Stomach smooth muscle (tissue), 2 donors: ENCODE data around the gene OR13C3.
"Not testable (repeated sequence)": the region's sequence is repeated elsewhere in the genome, so short reads cannot be mapped to it uniquely, and the experiment has no call there.

ENCODE experiments used
- H3K27ac ChIP-seq: one replicate; pipeline ENCODE4 v1.7.0; 2013; ENCODE audit warnings: mild to moderate bottlenecking, low read length, inconsistent platforms
- H3K27me3 ChIP-seq, 2 donors: one replicate each; pipeline ENCODE4 v1.7.0; 2013; ENCODE audit warnings: low read length in 2 of 2; ENCODE audit not compliant: insufficient read depth in 2 of 2, control insufficient read depth in 1 of 2
- H3K36me3 ChIP-seq, 2 donors: one replicate each; pipeline ENCODE4 v1.7.0; 2013; ENCODE audit warnings: low read length in 2 of 2; ENCODE audit not compliant: control insufficient read depth in 2 of 2, insufficient read depth in 2 of 2
- H3K4me1 ChIP-seq: one replicate; pipeline ENCODE4 v1.7.0; 2013; ENCODE audit warnings: low read length; ENCODE audit not compliant: control insufficient read depth, insufficient read depth
- H3K4me3 ChIP-seq, 2 donors: one replicate each; pipeline ENCODE4 v1.7.0; 2013; ENCODE audit warnings: low read length in 2 of 2
- H3K9ac ChIP-seq, 2 donors: one replicate each; pipeline ENCODE4 v1.7.0; 2013; ENCODE audit warnings: low read length in 2 of 2, mild to moderate bottlenecking in 1 of 2
- H3K9me3 ChIP-seq, 2 donors: one replicate each; pipeline ENCODE4 v1.7.0; 2013; ENCODE audit warnings: low read length in 2 of 2; ENCODE audit not compliant: control insufficient read depth in 2 of 2
- donor health status: healthy.
- donor health status: Pancreatic carcinoma.

The OR13C3 gene

DNA sequence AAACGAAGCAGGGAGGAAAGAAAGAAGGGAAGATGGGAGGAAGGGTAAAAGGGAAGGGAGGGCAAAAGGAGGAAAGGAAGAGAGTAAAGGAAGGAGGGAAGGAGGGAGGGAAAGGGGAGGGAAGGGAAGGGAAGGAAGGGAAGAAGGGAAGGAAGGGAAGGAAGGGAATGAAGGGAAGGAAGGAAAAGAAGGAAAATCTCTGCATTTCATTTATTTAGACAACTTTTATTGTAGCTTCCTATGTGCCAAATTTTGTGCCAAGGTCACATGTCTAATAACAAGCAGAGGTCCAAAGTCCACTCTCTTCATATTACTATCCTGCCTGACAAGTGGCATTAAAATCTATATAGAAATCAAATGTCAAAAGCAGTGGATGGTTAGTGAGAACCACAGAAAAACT is 2.6 kb upstream of the OR13C3 start:
- H3K27ac ChIP-seq = no peak overlapping the region
- H3K27me3 ChIP-seq = no peaks in the 10 kb centered on the region
- no peak overlapping the region for H3K9ac ChIP-seq
- no peaks in the 10 kb centered on the region for H3K9me3 ChIP-seq
- no peak overlapping the region for H3K4me3 ChIP-seq
- no peaks in the 10 kb centered on the region for H3K36me3 ChIP-seq
- H3K4me1 ChIP-seq = no peaks in the 10 kb centered on the region

DNA sequence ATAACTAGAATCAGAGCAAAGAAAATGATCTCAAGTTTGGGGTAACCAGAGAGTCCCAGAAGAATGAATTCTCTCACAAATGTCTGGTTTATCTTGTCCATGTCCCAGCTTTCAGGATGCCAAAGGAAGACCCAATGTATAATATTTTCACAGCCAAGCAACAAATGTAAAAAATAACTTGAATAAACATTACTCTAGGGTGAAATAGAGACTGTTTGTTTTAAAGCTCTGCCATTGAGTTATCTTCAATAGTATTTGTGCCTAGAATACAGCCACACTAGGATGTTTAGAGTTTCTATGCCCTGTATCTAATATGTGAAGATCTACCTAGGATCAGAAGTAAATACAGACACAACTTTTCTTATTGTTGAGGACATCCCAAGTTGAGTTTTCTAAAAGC is 9.5 kb downstream of the OR13C3 start, which contains the start of gene OR13C4:
Gene OR13C4, minus strand, starts transcription at position 101 of the 400 bp plus-strand sequence. Its CDS starts 0 bp downstream, at position 101.
- Histone ChIP-seq H3K9me3 (no peaks in the 10 kb centered on the region), H3K27me3 (no peaks in the 10 kb centered on the region), H3K36me3 (no peaks in the 10 kb centered on the region), H3K4me3 (no peak within 1 kb of the TSS), H3K4me1 (no peaks in the 10 kb centered on the region), H3K27ac (no peak within 1 kb of the TSS), H3K9ac (no peak within 1 kb of the TSS)

DNA sequence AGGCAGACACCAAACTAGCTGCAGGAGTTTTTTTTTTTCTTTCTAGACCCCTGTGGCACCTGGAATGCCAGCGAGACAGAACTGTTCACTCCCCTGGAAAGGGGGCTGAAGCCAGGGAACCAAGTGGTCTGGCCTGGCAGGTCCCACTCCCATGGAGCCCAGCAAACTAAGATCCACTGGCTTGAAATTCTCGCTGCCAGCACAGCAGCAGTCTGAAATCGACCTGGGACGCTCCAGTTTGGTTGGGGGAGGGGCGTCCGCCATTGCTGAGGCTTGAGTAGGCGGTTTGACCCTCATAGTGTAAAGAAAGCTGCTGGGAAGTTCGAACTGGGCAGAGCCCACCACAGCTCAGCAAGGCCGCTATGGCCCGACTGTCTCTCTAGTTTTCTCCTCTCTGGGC is 16.4 kb downstream of the OR13C3 start:
- H3K36me3 ChIP-seq, H3K27me3 ChIP-seq, H3K4me3 ChIP-seq, H3K27ac ChIP-seq, H3K9me3 ChIP-seq, H3K4me1 ChIP-seq, H3K9ac ChIP-seq: not testable (repeated sequence)

DNA sequence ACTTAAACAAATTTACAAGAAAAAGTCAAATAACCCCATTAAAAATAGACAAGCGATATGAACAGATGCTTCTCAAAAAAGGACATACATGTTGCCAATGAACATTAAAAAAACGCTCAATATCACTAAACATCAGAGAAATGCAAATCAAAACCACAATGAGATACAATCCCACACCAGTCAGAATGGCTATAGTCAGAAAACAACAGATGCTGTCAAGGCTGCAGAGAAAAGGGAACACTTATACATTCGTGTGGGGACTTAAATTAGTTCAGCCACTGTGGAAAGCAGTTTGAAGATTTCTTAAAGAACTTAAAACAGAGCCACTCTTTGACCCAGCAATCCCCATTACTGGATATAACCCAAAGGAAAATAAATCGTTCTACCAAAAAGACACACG is 21.8 kb downstream of the OR13C3 start:
- Histone ChIP-seq H3K27ac (no peak overlapping the region), H3K9me3 (no peaks in the 10 kb centered on the region), H3K9ac (no peak overlapping the region), H3K36me3 (no peaks in the 10 kb centered on the region), H3K4me3 (no peak overlapping the region), H3K27me3 (no peaks in the 10 kb centered on the region), H3K4me1 (no peaks in the 10 kb centered on the region)

DNA sequence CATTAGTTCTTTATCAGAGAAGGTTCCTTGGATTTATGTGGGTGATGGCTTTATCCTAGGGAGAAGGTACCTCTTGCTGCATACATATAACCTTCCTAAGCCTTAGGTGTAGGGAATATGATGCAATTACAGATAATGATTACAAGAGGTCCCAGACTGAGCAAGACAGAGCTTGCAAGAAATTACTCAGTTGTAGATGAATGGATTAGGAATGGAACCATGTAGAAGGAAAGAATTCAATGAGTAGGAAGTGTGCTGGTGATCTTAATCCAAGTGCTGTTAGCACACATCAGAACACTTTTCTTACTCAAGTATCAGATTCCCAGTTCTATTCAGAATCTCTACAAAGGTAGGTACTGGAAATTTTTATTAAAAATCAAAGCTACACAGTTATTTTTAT is 30.1 kb downstream of the OR13C3 start:
- no peaks in the 10 kb centered on the region for H3K4me1 ChIP-seq
- H3K4me3 ChIP-seq = no peak overlapping the region
- H3K27me3 ChIP-seq = no peaks in the 10 kb centered on the region
- H3K27ac ChIP-seq = no peak overlapping the region
- no peaks in the 10 kb centered on the region for H3K9me3 ChIP-seq
- H3K9ac ChIP-seq = no peak overlapping the region
- no peaks in the 10 kb centered on the region for H3K36me3 ChIP-seq

DNA sequence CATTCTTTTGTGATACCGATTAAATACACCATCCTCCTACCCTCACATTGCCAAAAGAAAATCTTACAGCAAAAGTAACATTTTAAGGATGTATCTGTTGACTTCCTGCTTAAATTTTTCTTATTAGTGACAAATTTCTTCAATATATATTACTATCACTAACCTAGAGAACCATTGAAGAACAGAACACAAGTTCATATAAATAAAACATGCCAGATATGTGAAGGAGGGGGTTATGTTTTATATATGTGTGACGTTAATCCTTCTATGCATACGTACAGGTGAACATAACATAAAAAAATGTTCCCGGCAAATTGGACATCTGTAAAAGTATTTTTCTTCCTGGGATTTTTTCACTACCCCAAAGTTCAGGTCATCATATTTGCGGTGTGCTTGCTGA is 32.7 kb downstream of the OR13C3 start, which contains the start of gene OR13F1:
Gene OR13F1, plus strand, starts transcription at position 301 of the 400 bp plus-strand sequence. Its CDS starts 0 bp downstream, at position 301.
- Histone ChIP-seq H3K4me1 (no peaks in the 10 kb centered on the region), H3K9ac (no peak within 1 kb of the TSS), H3K4me3 (no peak within 1 kb of the TSS), H3K36me3 (no peaks in the 10 kb centered on the region), H3K9me3 (no peaks in the 10 kb centered on the region), H3K27me3 (no peaks in the 10 kb centered on the region), H3K27ac (no peak within 1 kb of the TSS)

DNA sequence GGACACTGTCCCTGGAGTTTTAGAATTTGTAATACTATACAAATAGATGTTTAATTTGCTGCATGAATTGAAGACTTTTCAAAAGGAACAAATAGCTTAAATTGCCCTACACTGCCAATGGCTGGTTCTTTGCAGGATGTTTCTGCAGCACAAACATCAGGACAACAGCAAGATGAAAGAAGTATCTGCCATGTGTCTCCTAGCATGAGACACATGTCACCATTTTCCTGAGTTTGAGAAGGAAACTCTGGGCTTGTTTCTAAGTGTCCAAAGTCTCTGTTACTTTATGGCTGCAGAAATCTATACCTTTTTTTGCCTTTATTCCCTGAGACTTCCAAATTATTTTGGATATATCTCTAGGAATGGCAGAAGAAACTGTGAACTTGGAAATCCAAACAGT is 33.2 kb downstream of the OR13C3 start:
- Histone ChIP-seq H3K27ac (no peak overlapping the region), H3K9me3 (no peaks in the 10 kb centered on the region), H3K4me3 (no peak overlapping the region), H3K9ac (no peak overlapping the region), H3K36me3 (no peaks in the 10 kb centered on the region), H3K27me3 (no peaks in the 10 kb centered on the region), H3K4me1 (no peaks in the 10 kb centered on the region)

DNA sequence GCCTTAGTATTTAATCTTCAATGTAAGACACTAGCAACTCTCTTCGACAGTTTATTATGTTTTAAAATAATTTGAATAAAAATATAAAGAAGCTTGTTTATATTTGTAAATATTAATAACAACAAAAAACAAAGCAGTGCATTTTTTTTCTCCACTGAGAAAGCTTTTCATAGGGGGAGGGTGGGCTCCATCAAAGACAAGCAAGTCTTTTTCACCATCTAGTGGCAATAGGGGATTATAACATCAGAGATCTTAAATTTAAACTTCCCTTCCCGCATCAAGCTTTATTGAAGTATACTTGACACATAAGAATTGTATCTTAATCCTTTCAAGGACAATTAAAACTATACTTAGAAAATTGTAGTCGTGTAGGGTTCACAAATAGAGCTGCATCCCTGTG is 41.8 kb downstream of the OR13C3 start:
- Histone ChIP-seq H3K27ac (no peak overlapping the region), H3K27me3 (no peaks in the 10 kb centered on the region), H3K36me3 (no peaks in the 10 kb centered on the region), H3K9ac (no peak overlapping the region), H3K9me3 (no peaks in the 10 kb centered on the region), H3K4me3 (no peak overlapping the region), H3K4me1 (no peaks in the 10 kb centered on the region)
